ENCODE measurements around the gene TMEM131. TPM values are rescaled to one million over a fixed set of nuclear protein-coding genes. Genes with fewer than 3 reads are reported as not detected.

TMEM131 gene
- total RNA-seq, 1 experiment from 2014 or later, result 21.9 TPM

GRCh38 chr2:98008415-98008814, 12.7 kb upstream of the TMEM131 start:
- POLR2A ChIA-PET, result no interaction called here
- TF ChIP-seq ZNF425 (CRISPR knock-in tag; conservative IDR thresholded peaks at IDR 0.05) (no peak), RELA (CRISPR knock-in tag; IDR thresholded peaks at IDR 0.05; ENCODE audit: borderline replicate concordance) (no peak), FOXP1 (CRISPR knock-in tag; IDR thresholded peaks at IDR 0.05; ENCODE audit: borderline replicate concordance) (no peak), AFF4 (CRISPR knock-in tag; IDR thresholded peaks at IDR 0.05; ENCODE audit: borderline replicate concordance) (no peak), PRRX2 (CRISPR knock-in tag; IDR thresholded peaks at IDR 0.05) (no peak)
- TF ChIP-seq, protein P1, sequence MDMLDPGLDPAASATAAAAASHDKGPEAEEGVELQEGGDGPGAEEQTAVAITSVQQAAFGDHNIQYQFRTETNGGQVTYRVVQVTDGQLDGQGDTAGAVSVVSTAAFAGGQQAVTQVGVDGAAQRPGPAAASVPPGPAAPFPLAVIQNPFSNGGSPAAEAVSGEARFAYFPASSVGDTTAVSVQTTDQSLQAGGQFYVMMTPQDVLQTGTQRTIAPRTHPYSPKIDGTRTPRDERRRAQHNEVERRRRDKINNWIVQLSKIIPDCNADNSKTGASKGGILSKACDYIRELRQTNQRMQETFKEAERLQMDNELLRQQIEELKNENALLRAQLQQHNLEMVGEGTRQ (CRISPR knock-in tag; IDR thresholded peaks at IDR 0.05), result no peak
- TF ChIP-seq, protein P2, sequence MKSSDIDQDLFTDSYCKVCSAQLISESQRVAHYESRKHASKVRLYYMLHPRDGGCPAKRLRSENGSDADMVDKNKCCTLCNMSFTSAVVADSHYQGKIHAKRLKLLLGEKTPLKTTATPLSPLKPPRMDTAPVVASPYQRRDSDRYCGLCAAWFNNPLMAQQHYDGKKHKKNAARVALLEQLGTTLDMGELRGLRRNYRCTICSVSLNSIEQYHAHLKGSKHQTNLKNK (CRISPR knock-in tag; IDR thresholded peaks at IDR 0.05), result no peak
- H3K9me3 Mint-ChIP-seq, result peaks cover 5% of the 10 kb centered on the region
- DNase-seq (ENCODE audit: low spot score) (no peak), ATAC-seq (no peak)
- no peak overlapping the region for H3K4me3 Mint-ChIP-seq
- CTCF ChIA-PET, result interaction anchor here (0.7 kb wide), 1 partner anchor 29 kb away, joined by 3 read pairs; no protein-coding TSS in a partner anchor
- no peak overlapping the region for H3K27ac Mint-ChIP-seq
- H3K27me3 Mint-ChIP-seq (ENCODE audit: low read depth), result no peaks in the 10 kb centered on the region
- H3K36me3 Mint-ChIP-seq, result no peaks in the 10 kb centered on the region
- H3K4me1 Mint-ChIP-seq, result no peaks in the 10 kb centered on the region

GRCh38 chr2:98006378-98006777, 10.6 kb upstream of the TMEM131 start:
- DNase-seq (ENCODE audit: low spot score) (no peak), ATAC-seq (no peak)
- CTCF ChIA-PET, result no interaction called here
- TF ChIP-seq NR1H2 (CRISPR knock-in tag; IDR thresholded peaks at IDR 0.05) (no peak), HMGA2 (CRISPR knock-in tag; IDR thresholded peaks at IDR 0.05) (no peak), FOXJ3 (CRISPR knock-in tag; IDR thresholded peaks at IDR 0.05; ENCODE audit: borderline replicate concordance) (no peak), GABPB1 (CRISPR knock-in tag; IDR thresholded peaks at IDR 0.05) (no peak), JAZF1 (CRISPR knock-in tag; IDR thresholded peaks at IDR 0.05) (no peak), SOX15 (CRISPR knock-in tag; IDR thresholded peaks at IDR 0.05) (no peak), ZNF219 (CRISPR knock-in tag; IDR thresholded peaks at IDR 0.05; ENCODE audit: borderline replicate concordance) (no peak), ZNF532 (CRISPR knock-in tag; IDR thresholded peaks at IDR 0.05; ENCODE audit: borderline replicate concordance) (no peak), MLX (CRISPR knock-in tag; IDR thresholded peaks at IDR 0.05) (no peak), STAT6 (CRISPR knock-in tag; conservative IDR thresholded peaks at IDR 0.05; ENCODE audit: low read depth) (no peak), ZNF263 (CRISPR knock-in tag; IDR thresholded peaks at IDR 0.05; ENCODE audit: low read depth) (no peak)
- TF ChIP-seq, protein P3, sequence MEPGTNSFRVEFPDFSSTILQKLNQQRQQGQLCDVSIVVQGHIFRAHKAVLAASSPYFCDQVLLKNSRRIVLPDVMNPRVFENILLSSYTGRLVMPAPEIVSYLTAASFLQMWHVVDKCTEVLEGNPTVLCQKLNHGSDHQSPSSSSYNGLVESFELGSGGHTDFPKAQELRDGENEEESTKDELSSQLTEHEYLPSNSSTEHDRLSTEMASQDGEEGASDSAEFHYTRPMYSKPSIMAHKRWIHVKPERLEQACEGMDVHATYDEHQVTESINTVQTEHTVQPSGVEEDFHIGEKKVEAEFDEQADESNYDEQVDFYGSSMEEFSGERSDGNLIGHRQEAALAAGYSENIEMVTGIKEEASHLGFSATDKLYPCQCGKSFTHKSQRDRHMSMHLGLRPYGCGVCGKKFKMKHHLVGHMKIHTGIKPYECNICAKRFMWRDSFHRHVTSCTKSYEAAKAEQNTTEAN (CRISPR knock-in tag; IDR thresholded peaks at IDR 0.05), result no peak

More at GRCh38 chr2:98006378-98006777, 10.6 kb upstream of the TMEM131 start:
- POLR2A ChIA-PET, result no interaction called here
- Mint-ChIP-seq H3K27me3 (ENCODE audit: low read depth) (no peaks in the 10 kb centered on the region), H3K4me3 (no peak overlapping the region), H3K36me3 (no peaks in the 10 kb centered on the region), H3K4me1 (no peaks in the 10 kb centered on the region), H3K27ac (no peak overlapping the region), H3K9me3 (peaks cover 5% of the 10 kb centered on the region)

Measured in WTC11 (cell line).